H9 (cell line): Measurements from ENCODE around the gene SLC9A9. TPM values are rescaled to one million over a fixed set of nuclear protein-coding genes. Genes with fewer than 3 reads are reported as not detected.
A peak's percentile ranks its signal among the peaks of the same experiment; 100 is the strongest.

Experiments used
- DNase-seq: peaks from one replicate; pipeline ENCODE4 v3.0.0-alpha.2; 2017
- H2AFZ ChIP-seq: one replicate; pipeline ENCODE4 v1.6.1; 2013; ENCODE audit warnings: mild to moderate bottlenecking, low read length, control low read depth, moderate library complexity
- H2AK5ac ChIP-seq: 2 replicates; pipeline ENCODE4 v1.6.1; 2013; ENCODE audit warnings: low read length, control low read depth, mixed read lengths; ENCODE audit not compliant: insufficient read length
- H2BK120ac ChIP-seq: one replicate; pipeline ENCODE4 v1.6.1; 2013; ENCODE audit warnings: low read depth, mild to moderate bottlenecking, low read length, control low read depth, inconsistent platforms; ENCODE audit not compliant: poor library complexity, severe bottlenecking
- H2BK12ac ChIP-seq: 2 replicates; pipeline ENCODE4 v1.6.1; 2013; ENCODE audit warnings: low read length, control low read depth, mixed read lengths, low read depth; ENCODE audit not compliant: insufficient read length
- H2BK15ac ChIP-seq: 2 replicates; pipeline ENCODE4 v1.6.1; 2013; ENCODE audit warnings: low read depth, low read length, control low read depth
- H2BK20ac ChIP-seq: one replicate; pipeline ENCODE4 v1.6.1; 2013; ENCODE audit warnings: low read depth, mild to moderate bottlenecking, low read length, control low read depth, inconsistent platforms; ENCODE audit not compliant: poor library complexity, severe bottlenecking
- H2BK5ac ChIP-seq: 2 replicates; pipeline ENCODE4 v1.6.1; 2013; ENCODE audit warnings: low read length, control low read depth, mixed read lengths; ENCODE audit not compliant: insufficient read length
- H3K14ac ChIP-seq: 2 replicates; pipeline ENCODE4 v1.6.1; 2013; ENCODE audit warnings: low read length, control low read depth; ENCODE audit not compliant: insufficient read depth
- H3K18ac ChIP-seq: 2 replicates; pipeline ENCODE4 v1.6.1; 2013; ENCODE audit warnings: low read depth, mild to moderate bottlenecking, mixed read lengths, low read length, control low read depth; ENCODE audit not compliant: insufficient read length
- H3K23ac ChIP-seq: 2 replicates; pipeline ENCODE4 v1.6.1; 2013; ENCODE audit warnings: low read length, control low read depth, mixed read lengths, low read depth; ENCODE audit not compliant: insufficient read length
- H3K23me2 ChIP-seq: 2 replicates; pipeline ENCODE4 v1.6.1; 2013; ENCODE audit warnings: low read depth, mild to moderate bottlenecking, mixed read lengths, low read length, control low read depth; ENCODE audit not compliant: insufficient read length, poor library complexity, severe bottlenecking
- H3K27ac ChIP-seq: 2 replicates; pipeline ENCODE4 v1.5.1; 2013; ENCODE audit warnings: low read length, control low read depth, mixed read lengths, low read depth; ENCODE audit not compliant: insufficient read length
- H3K27me3 ChIP-seq: 2 replicates; pipeline ENCODE4 v1.6.1; 2013; ENCODE audit warnings: low read length, control low read depth, inconsistent platforms; ENCODE audit not compliant: insufficient read depth
- H3K4ac ChIP-seq: 2 replicates; pipeline ENCODE4 v1.6.1; 2013; ENCODE audit warnings: low read depth, mild to moderate bottlenecking, control low read depth, inconsistent platforms, low read length, moderate library complexity
- H3K4me1 ChIP-seq: 2 replicates; pipeline ENCODE4 v1.6.1; 2013; ENCODE audit warnings: low read length, control low read depth, inconsistent platforms; ENCODE audit not compliant: insufficient read depth
- H3K4me2 ChIP-seq: 2 replicates; pipeline ENCODE4 v1.6.1; 2013; ENCODE audit warnings: low read length, control low read depth, mixed read lengths; ENCODE audit not compliant: insufficient read length, insufficient read depth
- H3K56ac ChIP-seq: 2 replicates; pipeline ENCODE4 v1.6.1; 2013; ENCODE audit warnings: low read depth, mild to moderate bottlenecking, mixed read lengths, low read length, control low read depth; ENCODE audit not compliant: insufficient read length
- H3K79me1 ChIP-seq: 2 replicates; pipeline ENCODE4 v1.6.1; 2013; ENCODE audit warnings: low read depth, mild to moderate bottlenecking, moderate library complexity, low read length, control low read depth, inconsistent platforms; ENCODE audit not compliant: insufficient read depth, poor library complexity, severe bottlenecking
- H3K79me2 ChIP-seq: 2 replicates; pipeline ENCODE4 v1.6.1; 2013; ENCODE audit warnings: low read length, control low read depth, inconsistent platforms; ENCODE audit not compliant: insufficient read depth
- H3K9ac ChIP-seq: 2 replicates; pipeline ENCODE4 v1.6.1; 2013; ENCODE audit warnings: low read length, control low read depth, mixed read lengths; ENCODE audit not compliant: insufficient read length; ENCODE audit errors: extremely low read depth
- H3K9me3 ChIP-seq: one replicate; pipeline ENCODE4 v1.6.1; 2013; ENCODE audit warnings: low read depth, low read length, inconsistent platforms; ENCODE audit not compliant: control insufficient read depth
- H3T11ph ChIP-seq: one replicate; pipeline ENCODE4 v1.6.1; 2013; ENCODE audit warnings: mild to moderate bottlenecking, low read length, control low read depth, inconsistent platforms
- H4K20me1 ChIP-seq: one replicate; pipeline ENCODE4 v1.6.1; 2013; ENCODE audit not compliant: control insufficient read depth, insufficient read length, insufficient read depth
- H4K5ac ChIP-seq: 2 replicates; pipeline ENCODE4 v1.6.1; 2013; ENCODE audit warnings: low read depth, mild to moderate bottlenecking, mixed read lengths, low read length, control low read depth; ENCODE audit not compliant: insufficient read length
- H4K8ac ChIP-seq: replicated peaks from 2 replicates; pipeline ENCODE4 v1.6.1; 2013; ENCODE audit warnings: low read length, control low read depth, mixed read lengths, low read depth; ENCODE audit not compliant: insufficient read length
- H4K91ac ChIP-seq: 2 replicates; pipeline ENCODE4 v1.6.1; 2013; ENCODE audit warnings: low read depth, mild to moderate bottlenecking, moderate library complexity, mixed read lengths, low read length, control low read depth; ENCODE audit not compliant: insufficient read length
- H3K27ac Mint-ChIP-seq, 3 experiments: 2 replicates in 2 of 3; 3 replicates in 1 of 3; pipeline ENCODE4 v1.8.0; 2020 to 2021; ENCODE audit warnings: mixed read lengths in 3 of 3, mild to moderate bottlenecking in 1 of 3, moderate library complexity in 1 of 3
- H3K27me3 Mint-ChIP-seq: 2 replicates; pipeline ENCODE4 v1.8.0; 2021; ENCODE audit warnings: low read depth, mild to moderate bottlenecking, moderate library complexity, mixed read lengths
- H3K36me3 Mint-ChIP-seq, 3 experiments: 2 replicates in 2 of 3; 3 replicates in 1 of 3; pipeline ENCODE4 v1.8.0; 2020 to 2021; ENCODE audit warnings: low read depth in 3 of 3, mixed read lengths in 3 of 3; ENCODE audit not compliant: insufficient read depth in 1 of 3
- H3K4me1 Mint-ChIP-seq, 2 experiments: 2 replicates each; pipeline ENCODE4 v1.8.0; 2020; ENCODE audit warnings: mixed read lengths in 2 of 2
- H3K4me3 Mint-ChIP-seq, 2 experiments: 2 replicates in 1 of 2; 3 replicates in 1 of 2; pipeline ENCODE4 v1.8.0; 2020 to 2021; ENCODE audit warnings: mild to moderate bottlenecking in 2 of 2, mixed read lengths in 2 of 2, moderate library complexity in 1 of 2
- H3K9me3 Mint-ChIP-seq, 2 experiments: 2 replicates in 1 of 2; 3 replicates in 1 of 2; pipeline ENCODE4 v1.8.0; 2020; ENCODE audit warnings: mild to moderate bottlenecking in 2 of 2, mixed read lengths in 2 of 2, moderate library complexity in 1 of 2
- CTCF ChIP-seq: fragments of 200-600 bp; sonication (generic); conservative IDR thresholded peaks from 3 replicates; pipeline ENCODE4 v1.8.0; 2021; ENCODE audit warnings: antibody characterized with exemption, mild to moderate bottlenecking
- WGBS: extraction: QIAGEN DNeasy Blood & Tissue Kit; methylation state at CpG from one replicate; pipeline ENCODE4 v1.1.7; 2013; ENCODE audit warnings: missing lambda C conversion rate, low lambda C conversion rate, mixed read lengths; ENCODE audit not compliant: insufficient read length; ENCODE audit errors: extremely low coverage; 5-methylcytosine and 5-hydroxymethylcytosine counted together
- total RNA-seq: library from RNA; stranded (reverse); gene quantifications from 2 replicates; pipeline ENCODE4 v1.2.1, GENCODE V29; 2021

Gene SLC9A9
- total RNA-seq, 1 experiment from 2014 or later = 0.35 TPM

DNA sequence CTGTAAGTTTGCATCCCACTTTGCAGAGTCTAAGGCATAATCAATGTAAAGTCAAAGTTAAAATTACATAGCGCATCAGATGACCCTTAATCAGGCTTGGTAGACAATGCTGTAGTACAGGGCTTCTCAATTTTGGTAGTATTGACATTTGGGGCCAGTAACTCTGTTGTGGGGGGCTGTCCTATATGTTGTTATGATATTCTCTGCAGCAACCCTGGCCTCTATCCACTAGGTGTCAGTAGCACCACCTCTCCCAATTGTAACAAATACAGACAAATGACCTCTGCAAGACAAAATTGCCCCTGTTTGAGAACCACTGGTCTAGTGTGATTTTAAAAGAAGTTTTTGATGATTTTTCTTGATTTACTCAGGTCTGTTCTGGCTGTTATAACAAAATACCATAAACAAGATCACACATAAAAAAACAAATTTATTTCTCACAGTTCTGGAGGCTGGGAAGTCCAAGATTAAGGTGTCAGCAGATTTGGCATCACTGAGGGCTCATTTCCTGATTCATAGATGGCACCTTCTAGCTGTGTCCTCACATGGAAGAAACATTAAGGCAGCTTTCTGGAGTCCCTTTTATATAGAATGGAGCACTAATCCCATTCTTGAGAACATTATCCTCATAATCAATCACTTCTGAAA, 37.6 kb upstream of the SLC9A9 start:
- Histone ChIP-seq H3K79me1 (no peaks in the 10 kb centered on the region), H2BK20ac (no peak overlapping the region), H4K5ac (no peak overlapping the region), H4K8ac (no peak overlapping the region), H3K27me3 (no peaks in the 10 kb centered on the region), H2AFZ (no peak overlapping the region), H2BK5ac (no peak overlapping the region), H3K23me2 (no peaks in the 10 kb centered on the region), H3K4me1 (peaks cover 4% of the 10 kb centered on the region; the same call in 1 of the 2 replicates), H3K18ac (no peak overlapping the region), H4K91ac (no peak overlapping the region), H3K23ac (no peak overlapping the region), H3T11ph (no peak overlapping the region), H2BK12ac (no peak overlapping the region), H2BK120ac (no peak overlapping the region), H3K27ac (no peak overlapping the region), H3K56ac (no peak overlapping the region), H3K9me3 (no peaks in the 10 kb centered on the region), H3K9ac (no peak overlapping the region), H3K14ac (no peak overlapping the region), H3K79me2 (no peaks in the 10 kb centered on the region), H2AK5ac (no peak overlapping the region), H3K4me2 (no peak overlapping the region), H3K4ac (no peak overlapping the region), H4K20me1 (no peaks in the 10 kb centered on the region), H2BK15ac (no peak overlapping the region)
- peak; percentile 48 for DNase-seq
- Mint-ChIP-seq H3K4me1 (peaks cover 27 to 31% of the 10 kb centered on the region in 2 experiments), H3K27me3 (no peaks in the 10 kb centered on the region), H3K9me3 (peaks cover 1 to 4% of the 10 kb centered on the region in 2 experiments; a peak in 3 of 5 replicates), H3K27ac (no peak overlapping the region), H3K36me3 (peaks cover 0 to 2% (median 0%) of the 10 kb centered on the region in 3 experiments; a peak in 1 of 7 replicates), H3K4me3 (no peak overlapping the region; a peak in 1 of 5 replicates)
- WGBS = no CpG with 5 or more reads among the region's 1 CpG
- TF ChIP-seq CTCF = peak; percentile 78
